ENCODE results near the gene GATB.

GATB gene

GRCh38 chr4:151692821-151693673 is 67.8 kb downstream of the GATB start:
- ATAC-seq, result no peak

- no peak for ATAC-seq
These were observed 68.4 kb downstream of the GATB start for GRCh38 chr4:151692443-151692782.

- ATAC-seq, result no peak
These were observed 69.0 kb downstream of the GATB start for GRCh38 chr4:151691639-151692442.

- ATAC-seq, result no peak
These were observed 69.9 kb downstream of the GATB start for GRCh38 chr4:151690876-151691275.

GRCh38 chr4:151690164-151690870 is 70.5 kb downstream of the GATB start:
- ATAC-seq, result no peak

- ATAC-seq, result no peak
These were observed 71.4 kb downstream of the GATB start for GRCh38 chr4:151689211-151689991.

GRCh38 chr4:151688785-151689043 is 72.1 kb downstream of the GATB start:
- no peak for ATAC-seq

GRCh38 chr4:151688003-151688784 is 72.6 kb downstream of the GATB start:
- ATAC-seq, result no peak

- ATAC-seq, result no peak
These were observed 73.7 kb downstream of the GATB start for GRCh38 chr4:151687021-151687640.

GRCh38 chr4:151685303-151685702 is 75.5 kb downstream of the GATB start:
- no peak for ATAC-seq

- no peak for ATAC-seq
These were observed 79.7 kb downstream of the GATB start for GRCh38 chr4:151681085-151681484.

GRCh38 chr4:151679231-151679630 is 81.6 kb downstream of the GATB start:
- ATAC-seq, result no peak

GRCh38 chr4:151678048-151678872 is 82.5 kb downstream of the GATB start:
- ATAC-seq, result no peak

GRCh38 chr4:151677193-151677592 is 83.6 kb downstream of the GATB start:
- ATAC-seq, result no peak

GRCh38 chr4:151676301-151676700 is 84.5 kb downstream of the GATB start:
- no peak for ATAC-seq

- no peak for ATAC-seq
These were observed 85.3 kb downstream of the GATB start for GRCh38 chr4:151675411-151675971.

- ATAC-seq, result peak in 1 of 2 donors; percentile 13
These were observed 85.9 kb downstream of the GATB start for GRCh38 chr4:151674804-151675391.

- ATAC-seq, result no peak
These were observed 86.8 kb downstream of the GATB start for GRCh38 chr4:151673908-151674520.

- ATAC-seq, result no peak
These were observed 87.8 kb downstream of the GATB start for GRCh38 chr4:151672996-151673395.

All from activated CD4-positive, CD25-positive, alpha-beta regulatory T cell treated with anti-CD3 and anti-CD28 coated beads, Interleukin-2, amount 50 U/mL, for 24 hours (primary cell).